Stimulated activated naive B cell treated with anti-CD40 and anti-IgM and Interleukin-4, amounts not matched to agents 10 μg/mL and 1 μg/mL and 100 μg/mL, for 72 hours (primary cell): ENCODE data around the gene ARHGAP32.

Experiments used
- ATAC-seq, 2 donors: fragments of 150-1000 bp; cut with Tn5 transposase; replicated peaks; 2 replicates each; pipeline ENCODE4 v1.10.0; 2021; ENCODE audit warnings: moderate library complexity in 1 of 2
- DNase-seq: peaks from one replicate; pipeline ENCODE4 v3.0.0; 2021
- H3K27ac Mint-ChIP-seq: one replicate; pipeline ENCODE4 v1.8.0; 2022; ENCODE audit warnings: mild to moderate bottlenecking, mixed read lengths
- H3K27me3 Mint-ChIP-seq, 2 donors: one replicate each; pipeline ENCODE4 v1.8.0; 2022; ENCODE audit warnings: mixed read lengths in 2 of 2
- H3K36me3 Mint-ChIP-seq, 2 donors: one replicate each; pipeline ENCODE4 v1.8.0; 2022; ENCODE audit warnings: mixed read lengths in 2 of 2, mild to moderate bottlenecking in 1 of 2
- H3K4me1 Mint-ChIP-seq, 2 donors: one replicate each; pipeline ENCODE4 v1.8.0; 2022; ENCODE audit warnings: mixed read lengths in 2 of 2, mild to moderate bottlenecking in 1 of 2
- H3K4me3 Mint-ChIP-seq, 2 donors: one replicate each; pipeline ENCODE4 v1.8.0; 2022; ENCODE audit warnings: mild to moderate bottlenecking in 2 of 2, mixed read lengths in 2 of 2, moderate library complexity in 1 of 2
- H3K9me3 Mint-ChIP-seq, 2 donors: one replicate each; pipeline ENCODE4 v1.8.0; 2022; ENCODE audit warnings: mixed read lengths in 2 of 2, mild to moderate bottlenecking in 1 of 2

Gene ARHGAP32

DNA sequence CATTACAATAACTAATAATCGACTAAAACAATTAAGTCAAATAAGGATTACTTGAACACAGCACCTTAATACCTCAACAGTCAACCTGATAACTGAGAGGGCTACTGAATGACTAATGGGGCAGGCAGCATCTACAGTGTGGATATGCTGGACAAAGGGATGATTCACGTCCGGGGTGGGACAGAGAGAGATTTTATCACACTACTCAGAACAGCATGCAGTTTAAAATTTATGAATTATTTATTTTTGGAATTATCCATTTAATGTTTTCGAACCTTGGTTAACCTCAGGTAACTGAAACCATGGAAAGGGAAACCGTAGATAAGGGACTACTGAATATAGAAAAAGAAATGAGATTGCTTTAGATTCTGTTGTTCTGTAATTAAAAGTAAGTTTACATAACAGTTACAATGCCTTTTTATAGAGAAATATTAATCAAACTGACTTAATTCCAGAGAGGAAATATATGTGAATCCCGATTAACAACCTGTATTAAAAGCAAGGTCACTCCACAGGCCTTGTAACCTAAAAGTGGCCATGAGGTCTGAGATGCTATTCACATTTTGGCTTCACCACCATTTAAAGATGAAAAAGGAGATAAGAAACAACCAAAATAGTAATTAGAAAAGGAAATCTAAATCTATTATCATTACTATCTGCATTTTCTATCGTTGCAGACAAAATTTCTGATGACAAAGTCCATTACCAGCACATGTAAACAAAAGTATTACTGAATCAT, 130.5 kb downstream of the ARHGAP32 start:
- Mint-ChIP-seq H3K4me1 (no peaks in the 10 kb centered on the region), H3K27ac (no peak overlapping the region), H3K4me3 (no peak overlapping the region), H3K36me3 (peaks cover 1 to 4% of the 10 kb centered on the region in 2 donors), H3K9me3 (no peaks in the 10 kb centered on the region), H3K27me3 (no peaks in the 10 kb centered on the region)
- DNase-seq = no peak
- ATAC-seq = no peak

DNA sequence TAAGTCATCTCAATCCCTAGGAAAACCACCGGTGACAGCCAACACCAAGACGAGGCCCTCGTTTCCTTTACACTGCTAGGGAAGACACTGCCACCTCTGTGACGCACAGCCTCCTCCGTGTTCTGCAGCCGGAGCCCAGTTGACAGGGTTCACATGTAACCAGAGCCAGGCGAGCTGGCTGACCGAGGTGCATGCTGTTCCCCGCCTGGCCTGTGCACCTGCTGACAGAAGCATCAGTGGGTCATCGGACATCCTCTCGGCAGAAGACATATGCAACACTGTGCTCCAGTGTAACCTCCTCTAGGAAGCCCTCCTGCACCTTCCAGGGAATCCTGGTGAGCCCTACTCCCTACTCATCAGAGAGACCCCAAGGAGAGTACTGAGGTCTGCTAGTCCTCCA, 135.2 kb downstream of the ARHGAP32 start:
- peaks cover 4 to 8% of the 10 kb centered on the region in 2 donors for H3K36me3 Mint-ChIP-seq
- H3K27ac Mint-ChIP-seq = no peak overlapping the region
- DNase-seq (no peak), ATAC-seq (no peak)
- H3K4me1 Mint-ChIP-seq = peaks cover 7 to 20% of the 10 kb centered on the region in 2 donors
- no peaks in the 10 kb centered on the region for H3K9me3 Mint-ChIP-seq
- no peaks in the 10 kb centered on the region for H3K27me3 Mint-ChIP-seq
- no peak overlapping the region for H3K4me3 Mint-ChIP-seq

DNA sequence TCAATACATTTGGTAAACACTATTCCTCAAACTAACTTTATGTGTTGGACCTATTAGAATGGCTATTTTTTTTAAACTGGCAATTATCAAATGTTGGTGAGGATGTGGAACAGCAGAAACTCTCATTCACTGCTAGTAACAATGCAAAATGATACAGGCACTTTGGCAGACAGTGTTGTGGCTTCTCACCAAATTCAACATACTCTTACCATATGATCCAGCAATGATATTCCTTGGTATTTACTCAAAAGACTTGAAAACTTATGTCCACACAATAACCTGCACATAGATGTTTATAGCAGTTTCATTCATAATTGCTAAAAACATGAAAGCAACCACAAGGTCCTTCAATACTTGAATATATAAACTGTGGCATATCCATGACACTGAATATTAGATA, 136.9 kb downstream of the ARHGAP32 start:
- Mint-ChIP-seq H3K36me3 (peaks cover 8 to 10% of the 10 kb centered on the region in 2 donors), H3K4me1 (peaks cover 7 to 20% of the 10 kb centered on the region in 2 donors), H3K27ac (no peak overlapping the region), H3K27me3 (no peaks in the 10 kb centered on the region), H3K9me3 (no peaks in the 10 kb centered on the region), H3K4me3 (no peak overlapping the region)
- ATAC-seq (no peak), DNase-seq (no peak)

DNA sequence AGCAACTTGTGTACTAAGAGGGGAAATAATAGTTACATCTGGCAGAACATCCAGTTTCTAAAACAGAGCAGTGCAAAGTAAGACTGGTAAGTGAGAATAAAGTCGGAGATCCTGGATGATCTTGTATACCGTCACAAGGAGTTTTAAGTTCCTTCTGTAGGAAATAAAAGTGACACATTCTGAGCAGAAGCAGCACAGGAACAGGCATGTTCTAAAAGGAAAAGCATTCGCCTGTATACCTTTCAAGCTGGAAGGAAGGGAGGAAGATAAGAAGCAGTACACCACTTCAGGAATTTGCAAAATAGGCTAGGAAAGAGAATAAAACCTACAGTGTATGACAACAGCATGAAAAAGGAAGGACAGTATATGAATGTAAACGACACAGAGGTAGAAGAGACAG, 143.2 kb downstream of the ARHGAP32 start:
- no peak for ATAC-seq
- no peak overlapping the region for H3K27ac Mint-ChIP-seq
- H3K27me3 Mint-ChIP-seq = no peaks in the 10 kb centered on the region
- H3K9me3 Mint-ChIP-seq = no peaks in the 10 kb centered on the region
- H3K4me1 Mint-ChIP-seq = peaks cover 0 to 2% of the 10 kb centered on the region in 2 donors
- DNase-seq = no peak
- no peak overlapping the region for H3K4me3 Mint-ChIP-seq
- peaks cover 3 to 10% of the 10 kb centered on the region in 2 donors for H3K36me3 Mint-ChIP-seq

DNA sequence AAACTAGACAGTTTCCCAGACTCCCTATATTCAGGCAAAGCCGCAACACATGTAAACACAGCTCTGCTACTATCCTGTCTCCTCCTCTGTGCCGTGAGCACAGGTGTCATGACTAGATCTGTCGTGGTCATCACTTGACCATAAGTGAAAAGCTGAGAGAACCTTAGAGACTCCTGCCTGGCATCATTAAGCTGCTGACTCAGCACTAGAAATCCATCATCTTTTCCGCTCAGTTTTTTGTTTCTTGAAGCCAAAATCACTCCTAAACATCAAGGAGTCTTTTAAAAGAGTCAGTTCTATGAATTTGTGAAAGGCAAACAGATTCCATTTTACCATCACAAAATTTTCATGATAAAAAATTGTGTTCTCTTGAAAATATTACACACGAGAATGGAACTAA, 147.0 kb downstream of the ARHGAP32 start:
- Mint-ChIP-seq H3K4me1 (no peaks in the 10 kb centered on the region), H3K27me3 (no peaks in the 10 kb centered on the region), H3K9me3 (no peaks in the 10 kb centered on the region), H3K27ac (no peak overlapping the region), H3K4me3 (no peak overlapping the region), H3K36me3 (peaks cover 3% of the 10 kb centered on the region in 2 donors)
- ATAC-seq = no peak
- no peak for DNase-seq

DNA sequence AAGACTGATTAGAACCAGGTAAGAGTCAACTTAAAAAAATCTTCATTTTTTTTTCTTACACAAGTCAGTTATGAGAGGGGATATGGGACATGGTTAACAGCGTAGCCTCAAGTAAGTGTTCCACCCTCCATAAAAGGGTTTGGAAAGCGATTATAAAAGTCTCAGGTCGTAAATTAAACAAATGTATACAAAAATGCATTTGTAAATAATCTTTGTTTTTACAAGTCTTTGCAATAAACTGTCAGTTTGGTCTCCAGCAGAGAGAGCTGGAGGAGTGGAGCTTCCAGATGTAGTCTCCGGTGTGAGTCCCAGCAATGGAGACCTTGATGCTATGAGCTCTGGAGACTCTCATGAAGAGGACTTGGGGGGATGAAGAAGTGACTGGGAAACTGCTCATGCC, 149.6 kb downstream of the ARHGAP32 start:
- H3K27ac Mint-ChIP-seq = no peak overlapping the region
- H3K9me3 Mint-ChIP-seq = no peaks in the 10 kb centered on the region
- H3K27me3 Mint-ChIP-seq = no peaks in the 10 kb centered on the region
- H3K4me1 Mint-ChIP-seq = no peaks in the 10 kb centered on the region
- H3K4me3 Mint-ChIP-seq = no peak overlapping the region
- H3K36me3 Mint-ChIP-seq = peaks cover 8 to 19% of the 10 kb centered on the region in 2 donors
- DNase-seq (no peak), ATAC-seq (no peak)

DNA sequence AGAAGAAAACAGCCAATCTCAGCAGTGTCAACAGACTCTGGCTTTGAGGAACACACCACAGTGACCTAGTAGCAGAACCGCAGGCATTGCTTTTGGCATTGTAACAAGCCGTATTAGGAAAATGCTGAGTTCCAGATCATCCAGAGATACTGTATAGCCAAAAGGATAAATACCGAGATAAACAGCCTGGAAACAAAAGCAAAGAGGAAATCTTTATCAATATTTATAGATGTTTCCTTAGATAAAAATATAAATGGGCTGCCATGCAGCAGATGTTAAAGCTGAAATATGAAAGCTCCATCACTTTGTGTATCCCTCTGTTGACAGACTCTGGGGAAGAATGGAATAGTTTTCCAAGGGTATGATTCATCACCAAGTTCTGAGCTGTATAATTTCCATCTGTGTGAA, 150.5 kb downstream of the ARHGAP32 start:
- H3K27me3 Mint-ChIP-seq = no peaks in the 10 kb centered on the region
- no peak for DNase-seq

DNA sequence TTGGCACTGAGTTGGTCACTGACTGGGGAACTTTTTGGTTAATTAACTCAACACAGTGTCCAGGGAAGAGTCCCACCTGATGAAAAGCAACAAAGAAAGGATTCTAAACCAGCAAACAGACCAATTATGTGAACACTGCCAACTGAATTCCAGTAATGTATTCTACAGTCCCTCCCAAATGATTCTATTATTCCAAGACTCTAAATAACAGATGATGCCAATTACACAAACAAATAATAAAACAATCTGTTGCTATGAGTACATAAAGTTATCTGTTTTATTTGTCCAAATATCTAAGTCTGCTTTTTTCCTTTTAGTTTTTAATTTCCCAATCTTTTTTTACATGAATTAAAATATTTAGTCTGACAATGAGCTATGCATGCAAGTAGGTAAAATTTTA, 151.2 kb downstream of the ARHGAP32 start:
- Mint-ChIP-seq H3K27ac (no peak overlapping the region), H3K4me1 (no peaks in the 10 kb centered on the region), H3K36me3 (peaks cover 8 to 19% of the 10 kb centered on the region in 2 donors), H3K4me3 (no peak overlapping the region), H3K9me3 (no peaks in the 10 kb centered on the region), H3K27me3 (no peaks in the 10 kb centered on the region)
- ATAC-seq = no peak
- no peak for DNase-seq

More for the DNA sequence above, 150.5 kb downstream of the ARHGAP32 start:
- no peak for ATAC-seq
- no peak overlapping the region for H3K27ac Mint-ChIP-seq
- H3K36me3 Mint-ChIP-seq = peaks cover 8 to 19% of the 10 kb centered on the region in 2 donors
- H3K4me3 Mint-ChIP-seq = no peak overlapping the region
- no peaks in the 10 kb centered on the region for H3K9me3 Mint-ChIP-seq
- no peaks in the 10 kb centered on the region for H3K4me1 Mint-ChIP-seq

DNA sequence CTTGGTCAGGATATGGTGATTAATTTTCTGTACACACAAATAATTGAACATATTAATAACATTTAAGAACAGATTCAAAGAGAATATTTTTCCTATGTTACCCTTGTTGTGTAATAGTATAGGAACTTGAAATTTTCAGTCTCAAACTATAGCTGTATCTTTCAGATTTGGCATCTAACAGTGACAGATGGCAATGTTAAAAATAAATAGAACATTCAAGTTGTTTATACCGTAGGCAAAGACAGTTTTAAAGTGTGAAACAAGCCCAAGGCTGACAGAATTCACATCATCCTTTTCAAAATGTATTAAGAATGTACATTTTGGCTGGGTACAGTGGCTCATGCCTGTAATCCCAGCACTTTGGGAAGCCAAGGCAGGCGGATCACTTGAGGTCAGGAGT, 156.9 kb downstream of the ARHGAP32 start:
- no peak for ATAC-seq
- Mint-ChIP-seq H3K4me1 (no peaks in the 10 kb centered on the region), H3K9me3 (peaks cover 0 to 7% of the 10 kb centered on the region in 2 donors), H3K27ac (no peak overlapping the region), H3K4me3 (no peak overlapping the region), H3K36me3 (peaks cover 16 to 35% of the 10 kb centered on the region in 2 donors), H3K27me3 (no peaks in the 10 kb centered on the region)
- no peak for DNase-seq

DNA sequence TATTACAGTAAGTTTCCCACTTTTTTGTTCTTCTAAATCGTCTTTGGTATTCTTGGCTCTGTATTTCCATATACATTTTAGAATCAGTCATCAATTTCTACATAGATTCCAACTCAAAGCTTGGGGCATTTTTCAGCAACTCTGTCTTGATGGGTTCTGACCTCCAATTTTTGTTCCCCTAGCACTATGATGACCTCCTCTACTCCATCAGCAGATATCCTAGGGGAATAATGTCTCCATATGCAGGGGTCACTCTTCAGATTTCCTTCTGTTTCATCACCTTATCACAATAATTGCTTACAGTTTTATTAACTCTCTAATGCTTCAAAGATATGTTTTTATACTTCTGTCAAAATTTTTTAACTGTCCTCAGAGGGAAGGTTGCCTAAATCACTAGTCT, 158.1 kb downstream of the ARHGAP32 start:
- no peak overlapping the region for H3K4me3 Mint-ChIP-seq
- H3K36me3 Mint-ChIP-seq = peaks cover 14 to 31% of the 10 kb centered on the region in 2 donors
- no peaks in the 10 kb centered on the region for H3K4me1 Mint-ChIP-seq
- no peaks in the 10 kb centered on the region for H3K27me3 Mint-ChIP-seq
- H3K27ac Mint-ChIP-seq = no peak overlapping the region
- no peak for DNase-seq
- H3K9me3 Mint-ChIP-seq = peaks cover 0 to 7% of the 10 kb centered on the region in 2 donors
- no peak for ATAC-seq

DNA sequence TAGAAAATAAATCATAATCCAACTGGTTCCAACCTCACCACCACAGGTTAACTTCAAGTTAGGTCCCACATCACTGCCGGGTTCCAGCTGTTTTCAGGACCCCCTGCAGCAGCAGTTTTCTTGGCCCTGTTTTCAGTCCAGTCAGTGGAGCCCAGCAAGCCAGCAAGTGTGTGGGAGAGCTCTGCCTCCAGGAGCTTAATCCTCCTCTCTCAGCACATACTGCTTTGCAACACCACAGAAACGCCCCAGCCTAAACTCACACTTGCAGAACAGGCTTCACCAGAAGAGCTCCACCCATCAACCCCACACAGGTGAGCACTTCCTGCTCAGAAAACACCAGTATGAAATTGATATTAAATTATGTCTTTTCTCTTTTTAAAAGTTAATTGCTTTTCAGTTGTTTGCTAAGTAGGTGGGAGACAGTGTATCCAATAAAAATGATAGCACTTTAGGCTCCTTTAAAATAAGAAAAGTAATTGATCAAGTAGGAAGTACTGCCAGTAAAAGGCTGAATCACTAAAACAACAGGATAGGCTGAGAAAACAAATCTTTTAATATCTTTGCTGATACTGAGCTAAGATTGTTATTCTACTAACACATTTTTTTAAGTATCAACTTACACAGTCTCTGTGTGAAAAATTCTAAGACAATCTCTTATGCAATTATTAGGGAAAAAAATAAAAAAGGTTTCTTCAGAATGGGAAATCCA, 168.0 kb downstream of the ARHGAP32 start:
- Mint-ChIP-seq H3K36me3 (peaks cover 4 to 6% of the 10 kb centered on the region in 2 donors), H3K27me3 (no peaks in the 10 kb centered on the region), H3K27ac (no peak overlapping the region), H3K4me3 (no peak overlapping the region), H3K4me1 (peaks cover 5 to 12% of the 10 kb centered on the region in 2 donors), H3K9me3 (no peaks in the 10 kb centered on the region)
- ATAC-seq (no peak), DNase-seq (no peak)

DNA sequence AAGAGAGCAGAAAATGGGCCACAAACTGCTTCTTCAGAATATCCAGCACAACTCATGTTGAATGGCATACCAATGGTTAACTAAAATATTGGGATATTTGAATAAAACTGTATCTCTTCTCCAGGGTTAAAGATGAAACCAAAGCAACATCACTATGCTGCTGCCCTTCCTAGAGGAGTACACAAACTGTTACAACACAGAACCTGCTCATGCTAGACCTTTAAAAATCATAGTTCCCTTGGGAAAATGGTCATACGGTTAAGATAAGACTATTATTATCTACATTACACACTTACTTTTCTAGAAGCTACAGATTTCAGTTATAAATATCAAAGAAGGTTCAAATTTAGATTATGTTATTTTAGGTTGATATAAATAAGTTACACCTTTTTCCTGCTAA, 170.8 kb downstream of the ARHGAP32 start:
- Mint-ChIP-seq H3K4me3 (no peak overlapping the region), H3K9me3 (no peaks in the 10 kb centered on the region), H3K36me3 (peaks cover 0 to 3% of the 10 kb centered on the region in 2 donors), H3K27me3 (no peaks in the 10 kb centered on the region), H3K4me1 (peaks cover 5 to 12% of the 10 kb centered on the region in 2 donors), H3K27ac (no peak overlapping the region)
- ATAC-seq (no peak), DNase-seq (no peak)

DNA sequence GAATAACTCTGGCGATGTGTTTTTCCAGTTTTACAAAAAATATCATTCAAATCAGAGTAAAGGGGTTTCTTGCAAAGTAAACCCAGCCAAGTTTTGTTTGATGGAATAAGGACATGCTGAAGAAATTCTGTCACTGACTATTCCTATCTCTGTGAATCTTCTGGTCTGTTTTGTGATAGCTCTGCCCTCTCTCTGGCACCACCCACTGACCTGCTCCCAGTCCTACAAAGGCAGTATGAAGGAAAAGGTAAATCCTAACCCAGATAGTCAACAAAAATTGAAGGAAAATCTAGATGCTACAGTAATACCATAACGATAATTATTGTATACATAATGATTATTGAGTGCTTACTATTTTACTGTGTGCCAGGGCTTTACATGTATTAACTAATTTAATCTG, 173.1 kb downstream of the ARHGAP32 start:
- ATAC-seq (no peak), DNase-seq (no peak)
- H3K4me1 Mint-ChIP-seq = peaks cover 4 to 12% of the 10 kb centered on the region in 2 donors
- peaks cover 0 to 1% of the 10 kb centered on the region in 2 donors for H3K36me3 Mint-ChIP-seq
- no peak overlapping the region for H3K4me3 Mint-ChIP-seq
- no peak overlapping the region for H3K27ac Mint-ChIP-seq
- H3K27me3 Mint-ChIP-seq = no peaks in the 10 kb centered on the region
- H3K9me3 Mint-ChIP-seq = no peaks in the 10 kb centered on the region

DNA sequence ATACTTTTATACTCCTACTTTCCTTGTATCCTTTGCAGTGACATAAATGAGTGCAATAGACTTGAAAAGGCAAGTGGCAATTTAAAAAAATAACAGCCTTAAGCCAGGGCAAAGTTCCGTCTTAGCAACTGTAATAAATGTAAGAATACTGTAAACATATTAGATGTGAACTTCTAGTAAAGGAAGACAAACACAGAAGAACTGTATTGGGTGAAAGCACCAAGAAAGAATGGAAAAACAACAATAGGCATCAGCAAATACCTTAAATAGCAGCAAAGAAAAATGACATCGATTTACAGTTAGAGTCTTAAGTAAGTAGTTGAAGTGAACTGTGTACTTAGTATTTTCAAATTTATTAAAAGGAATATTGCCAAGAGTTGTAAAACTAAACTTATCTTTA, 174.0 kb downstream of the ARHGAP32 start:
- DNase-seq = no peak
- Mint-ChIP-seq H3K4me3 (no peak overlapping the region), H3K36me3 (peaks cover 0 to 1% of the 10 kb centered on the region in 2 donors), H3K4me1 (peaks cover 2 to 12% of the 10 kb centered on the region in 2 donors), H3K27ac (no peak overlapping the region), H3K9me3 (no peaks in the 10 kb centered on the region), H3K27me3 (no peaks in the 10 kb centered on the region)
- ATAC-seq = no peak
